Measurements from ENCODE around the gene JARID2. TPM values are rescaled to one million over a fixed set of nuclear protein-coding genes. Genes with fewer than 3 reads are reported as not detected.

The JARID2 gene
- total RNA-seq, 1 experiment from 2014 or later: 180 TPM

- TF ChIP-seq, protein P1, sequence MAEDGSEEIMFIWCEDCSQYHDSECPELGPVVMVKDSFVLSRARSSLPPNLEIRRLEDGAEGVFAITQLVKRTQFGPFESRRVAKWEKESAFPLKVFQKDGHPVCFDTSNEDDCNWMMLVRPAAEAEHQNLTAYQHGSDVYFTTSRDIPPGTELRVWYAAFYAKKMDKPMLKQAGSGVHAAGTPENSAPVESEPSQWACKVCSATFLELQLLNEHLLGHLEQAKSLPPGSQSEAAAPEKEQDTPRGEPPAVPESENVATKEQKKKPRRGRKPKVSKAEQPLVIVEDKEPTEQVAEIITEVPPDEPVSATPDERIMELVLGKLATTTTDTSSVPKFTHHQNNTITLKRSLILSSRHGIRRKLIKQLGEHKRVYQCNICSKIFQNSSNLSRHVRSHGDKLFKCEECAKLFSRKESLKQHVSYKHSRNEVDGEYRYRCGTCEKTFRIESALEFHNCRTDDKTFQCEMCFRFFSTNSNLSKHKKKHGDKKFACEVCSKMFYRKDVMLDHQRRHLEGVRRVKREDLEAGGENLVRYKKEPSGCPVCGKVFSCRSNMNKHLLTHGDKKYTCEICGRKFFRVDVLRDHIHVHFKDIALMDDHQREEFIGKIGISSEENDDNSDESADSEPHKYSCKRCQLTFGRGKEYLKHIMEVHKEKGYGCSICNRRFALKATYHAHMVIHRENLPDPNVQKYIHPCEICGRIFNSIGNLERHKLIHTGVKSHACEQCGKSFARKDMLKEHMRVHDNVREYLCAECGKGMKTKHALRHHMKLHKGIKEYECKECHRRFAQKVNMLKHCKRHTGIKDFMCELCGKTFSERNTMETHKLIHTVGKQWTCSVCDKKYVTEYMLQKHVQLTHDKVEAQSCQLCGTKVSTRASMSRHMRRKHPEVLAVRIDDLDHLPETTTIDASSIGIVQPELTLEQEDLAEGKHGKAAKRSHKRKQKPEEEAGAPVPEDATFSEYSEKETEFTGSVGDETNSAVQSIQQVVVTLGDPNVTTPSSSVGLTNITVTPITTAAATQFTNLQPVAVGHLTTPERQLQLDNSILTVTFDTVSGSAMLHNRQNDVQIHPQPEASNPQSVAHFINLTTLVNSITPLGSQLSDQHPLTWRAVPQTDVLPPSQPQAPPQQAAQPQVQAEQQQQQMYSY (CRISPR knock-in tag; IDR thresholded peaks at IDR 0.05): no peak
Measured at GRCh38 chr6:15550546-15551123, 304.8 kb downstream of the JARID2 start (continued).

- ATAC-seq (peak; percentile 12; the same call in 1 of the 2 replicates), DNase-seq (ENCODE audit: low spot score) (no peak)
- POLR2A ChIA-PET: no interaction called here
- peak overlapping the region; percentile 43 for H3K27ac Mint-ChIP-seq
- no peak overlapping the region for H3K4me3 Mint-ChIP-seq
- H3K36me3 Mint-ChIP-seq: no peaks in the 10 kb centered on the region
- CTCF ChIA-PET: interaction anchor here (1.9 kb wide), 1 partner anchor 73 kb away, joined by 4 read pairs; no protein-coding TSS in a partner anchor
- H3K27me3 Mint-ChIP-seq (ENCODE audit: low read depth): no peaks in the 10 kb centered on the region
- H3K9me3 Mint-ChIP-seq: no peaks in the 10 kb centered on the region
- H3K4me1 Mint-ChIP-seq: peaks cover 77% of the 10 kb centered on the region
- no peak for TF ChIP-seq NR1H2 (CRISPR knock-in tag; IDR thresholded peaks at IDR 0.05)
- TF ChIP-seq ZNF232 (CRISPR knock-in tag; IDR thresholded peaks at IDR 0.05): no peak
- TF ChIP-seq ELF4 (CRISPR knock-in tag; IDR thresholded peaks at IDR 0.05; ENCODE audit: low read depth): no peak
- no peak for TF ChIP-seq HMGXB4 (CRISPR knock-in tag; IDR thresholded peaks at IDR 0.05)
- TF ChIP-seq, protein P1 (CRISPR knock-in tag; IDR thresholded peaks at IDR 0.05): no peak
- no peak for TF ChIP-seq ZBTB43 (CRISPR knock-in tag; IDR thresholded peaks at IDR 0.05)
- TF ChIP-seq OVOL2 (CRISPR knock-in tag; IDR thresholded peaks at IDR 0.05; ENCODE audit: borderline replicate concordance): no peak
- no peak for TF ChIP-seq CBFB (CRISPR knock-in tag; IDR thresholded peaks at IDR 0.05; ENCODE audit: low read depth)
- TF ChIP-seq, protein P2, sequence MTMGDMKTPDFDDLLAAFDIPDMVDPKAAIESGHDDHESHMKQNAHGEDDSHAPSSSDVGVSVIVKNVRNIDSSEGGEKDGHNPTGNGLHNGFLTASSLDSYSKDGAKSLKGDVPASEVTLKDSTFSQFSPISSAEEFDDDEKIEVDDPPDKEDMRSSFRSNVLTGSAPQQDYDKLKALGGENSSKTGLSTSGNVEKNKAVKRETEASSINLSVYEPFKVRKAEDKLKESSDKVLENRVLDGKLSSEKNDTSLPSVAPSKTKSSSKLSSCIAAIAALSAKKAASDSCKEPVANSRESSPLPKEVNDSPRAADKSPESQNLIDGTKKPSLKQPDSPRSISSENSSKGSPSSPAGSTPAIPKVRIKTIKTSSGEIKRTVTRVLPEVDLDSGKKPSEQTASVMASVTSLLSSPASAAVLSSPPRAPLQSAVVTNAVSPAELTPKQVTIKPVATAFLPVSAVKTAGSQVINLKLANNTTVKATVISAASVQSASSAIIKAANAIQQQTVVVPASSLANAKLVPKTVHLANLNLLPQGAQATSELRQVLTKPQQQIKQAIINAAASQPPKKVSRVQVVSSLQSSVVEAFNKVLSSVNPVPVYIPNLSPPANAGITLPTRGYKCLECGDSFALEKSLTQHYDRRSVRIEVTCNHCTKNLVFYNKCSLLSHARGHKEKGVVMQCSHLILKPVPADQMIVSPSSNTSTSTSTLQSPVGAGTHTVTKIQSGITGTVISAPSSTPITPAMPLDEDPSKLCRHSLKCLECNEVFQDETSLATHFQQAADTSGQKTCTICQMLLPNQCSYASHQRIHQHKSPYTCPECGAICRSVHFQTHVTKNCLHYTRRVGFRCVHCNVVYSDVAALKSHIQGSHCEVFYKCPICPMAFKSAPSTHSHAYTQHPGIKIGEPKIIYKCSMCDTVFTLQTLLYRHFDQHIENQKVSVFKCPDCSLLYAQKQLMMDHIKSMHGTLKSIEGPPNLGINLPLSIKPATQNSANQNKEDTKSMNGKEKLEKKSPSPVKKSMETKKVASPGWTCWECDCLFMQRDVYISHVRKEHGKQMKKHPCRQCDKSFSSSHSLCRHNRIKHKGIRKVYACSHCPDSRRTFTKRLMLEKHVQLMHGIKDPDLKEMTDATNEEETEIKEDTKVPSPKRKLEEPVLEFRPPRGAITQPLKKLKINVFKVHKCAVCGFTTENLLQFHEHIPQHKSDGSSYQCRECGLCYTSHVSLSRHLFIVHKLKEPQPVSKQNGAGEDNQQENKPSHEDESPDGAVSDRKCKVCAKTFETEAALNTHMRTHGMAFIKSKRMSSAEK (CRISPR knock-in tag; IDR thresholded peaks at IDR 0.05; ENCODE audit: borderline replicate concordance): no peak
- no peak for TF ChIP-seq CREB1 (CRISPR knock-in tag; IDR thresholded peaks at IDR 0.05)
- no peak for TF ChIP-seq ERG (CRISPR knock-in tag; IDR thresholded peaks at IDR 0.05)
- TF ChIP-seq ZNF396 (CRISPR knock-in tag; IDR thresholded peaks at IDR 0.05; ENCODE audit: borderline replicate concordance): no peak
- TF ChIP-seq FOXJ3 (CRISPR knock-in tag; IDR thresholded peaks at IDR 0.05; ENCODE audit: borderline replicate concordance): no peak
- TF ChIP-seq GRHL2 (CRISPR knock-in tag; IDR thresholded peaks at IDR 0.05; ENCODE audit: insufficient replicate concordance, severe bottlenecking): no peak
- no peak for TF ChIP-seq MXD4 (CRISPR knock-in tag; IDR thresholded peaks at IDR 0.05; ENCODE audit: borderline replicate concordance)
- TF ChIP-seq ZSCAN18 (CRISPR knock-in tag; IDR thresholded peaks at IDR 0.05): no peak
- TF ChIP-seq CREM (CRISPR knock-in tag; IDR thresholded peaks at IDR 0.05): no peak
Measured at GRCh38 chr6:15551262-15551661, 305.4 kb downstream of the JARID2 start.

Measured in WTC11 (cell line).